Hematopoietic multipotent progenitor cell treated with erythropoietin and hydrocortisone succinate and interleukin-3 and kit ligand, for 8 days (in vitro differentiated cells): ENCODE results near the gene IGSF3.
"Not testable (repeated sequence)": the region's sequence is repeated elsewhere in the genome, so short reads cannot be mapped to it uniquely, and the experiment has no call there.

Experiments
- DNase-seq: peaks from one replicate; pipeline ENCODE4 v3.0.0-alpha.2; 2015

The IGSF3 gene

DNA sequence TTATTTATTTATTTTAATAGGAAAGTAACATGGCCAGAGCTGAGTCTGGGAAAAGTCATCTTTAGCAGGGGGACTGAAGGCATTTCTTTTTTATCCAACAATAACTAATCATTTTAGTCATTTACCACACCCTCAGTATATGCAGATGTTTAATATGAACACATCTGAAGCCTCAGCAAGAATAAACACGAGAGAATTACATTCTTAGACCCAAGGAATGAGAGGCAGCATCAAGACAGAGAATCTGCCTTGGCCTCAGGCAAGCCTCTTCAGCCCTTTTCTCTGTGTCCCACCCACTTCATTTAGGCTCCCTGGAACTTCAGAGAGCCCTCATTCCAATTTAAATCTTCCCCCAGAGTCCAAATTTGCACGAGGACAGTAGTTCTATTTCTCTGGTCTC, 17.0 kb upstream of the IGSF3 start:
- DNase-seq = no peak

DNA sequence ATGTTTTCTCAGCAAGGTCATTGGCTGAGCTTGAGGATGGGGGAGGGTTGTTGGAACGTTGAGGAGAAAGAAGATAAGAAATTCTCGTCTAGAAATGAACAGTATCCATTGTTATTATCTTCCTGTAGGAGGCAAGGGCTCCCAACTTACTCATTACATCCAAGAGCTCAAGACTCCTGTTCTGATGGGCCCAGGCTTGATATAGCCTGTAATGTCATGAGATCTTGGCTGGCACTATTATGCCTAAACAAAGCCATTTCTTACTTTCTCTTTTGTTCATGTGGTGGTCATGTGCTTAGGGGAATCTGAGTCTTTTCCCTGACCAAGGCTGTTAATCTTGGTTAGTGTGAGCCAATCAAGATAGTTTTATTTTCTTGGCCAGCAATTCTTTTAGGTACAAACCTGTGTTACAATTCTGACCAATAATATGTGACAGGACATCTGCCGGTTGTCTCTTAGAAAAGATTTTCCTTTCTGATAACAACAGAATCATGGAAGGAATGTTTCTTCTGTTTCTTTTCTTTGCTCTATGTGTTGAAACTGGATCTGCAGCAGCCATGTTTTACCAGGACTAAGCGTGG, 15.2 kb upstream of the IGSF3 start:
- DNase-seq = peak; percentile 59

DNA sequence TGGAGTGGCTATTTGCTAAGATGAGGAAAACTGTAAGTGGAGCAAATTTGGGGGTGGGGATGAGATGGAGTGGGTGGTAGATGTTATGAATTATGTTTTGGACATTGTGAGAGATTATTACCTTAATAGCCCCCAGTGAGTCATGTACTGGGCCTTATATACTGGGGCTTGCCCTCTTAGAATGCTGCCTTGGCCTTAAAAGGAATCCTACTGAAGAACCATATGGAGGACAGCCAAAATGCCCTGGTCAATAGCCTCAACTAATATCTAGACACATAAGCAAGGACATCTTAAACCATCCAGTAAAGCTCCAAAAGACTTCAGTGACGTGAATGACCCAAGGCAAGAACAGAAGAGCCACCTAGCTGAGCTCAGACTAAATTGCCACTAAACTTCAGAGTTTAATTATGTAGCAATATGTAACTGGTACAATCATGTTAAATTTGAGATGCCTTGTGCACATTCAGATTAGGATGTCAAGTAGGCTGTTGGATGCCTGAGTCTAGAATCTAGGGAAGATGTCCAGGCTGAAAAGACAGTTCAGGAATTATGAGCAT, 13.9 kb upstream of the IGSF3 start:
- no peak for DNase-seq

DNA sequence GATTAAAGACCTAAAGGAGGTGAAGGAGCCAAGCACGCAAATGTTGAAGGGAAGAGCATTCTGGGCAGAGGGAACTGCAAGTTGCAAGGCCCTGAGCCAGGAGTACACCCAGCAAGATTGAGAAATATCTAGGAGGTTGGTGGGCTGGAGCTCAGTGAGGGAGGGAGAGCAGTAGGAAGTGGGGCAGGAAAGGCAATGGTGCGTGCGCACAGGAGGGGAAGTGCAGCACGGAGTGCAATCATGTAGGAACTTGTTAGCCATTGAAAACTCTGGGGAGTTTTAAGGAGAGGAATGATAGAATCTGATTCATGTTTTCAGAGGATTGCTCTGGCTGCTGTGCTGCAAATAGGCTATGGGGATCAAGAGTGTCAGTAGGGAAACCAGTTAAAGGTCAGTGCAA, 13.2 kb upstream of the IGSF3 start:
- DNase-seq = no peak

DNA sequence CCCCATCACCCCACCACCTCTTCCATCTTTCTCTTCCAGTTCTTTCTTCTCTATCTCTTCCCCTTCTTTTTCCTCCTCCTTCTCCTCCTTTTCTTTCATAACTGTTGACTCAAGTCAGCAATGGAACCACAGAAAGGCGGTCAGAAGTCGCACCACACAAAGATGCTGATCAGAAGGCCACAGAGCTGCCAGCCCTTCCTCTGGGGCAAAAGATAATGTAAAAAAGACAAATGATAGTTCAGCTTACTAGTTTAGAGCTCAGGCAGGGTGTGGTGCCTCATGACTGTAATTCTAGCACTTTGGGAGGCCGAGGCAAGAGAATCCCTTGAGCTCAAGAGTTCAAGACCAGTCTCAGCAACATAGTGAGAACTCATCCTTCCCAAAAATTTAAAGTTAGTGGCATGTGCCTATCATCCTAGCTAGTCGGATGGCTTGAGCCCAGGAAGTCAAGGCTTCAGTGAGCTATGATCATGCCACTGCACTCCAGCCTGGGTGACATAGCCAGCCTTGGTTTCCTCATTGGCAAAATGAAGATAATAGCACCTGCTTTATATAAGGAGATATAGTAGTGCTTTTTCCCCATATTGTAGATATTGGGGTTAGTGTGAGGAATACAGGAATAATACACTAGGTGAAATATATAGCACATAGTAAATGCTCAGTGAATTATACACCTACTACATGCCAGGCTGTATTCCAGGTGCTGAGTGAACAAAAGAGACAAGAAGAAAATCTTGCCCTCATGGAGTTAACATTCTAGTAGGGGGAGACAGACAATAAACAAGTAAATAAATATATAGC, 12.5 kb upstream of the IGSF3 start:
- DNase-seq = peak; percentile 97

DNA sequence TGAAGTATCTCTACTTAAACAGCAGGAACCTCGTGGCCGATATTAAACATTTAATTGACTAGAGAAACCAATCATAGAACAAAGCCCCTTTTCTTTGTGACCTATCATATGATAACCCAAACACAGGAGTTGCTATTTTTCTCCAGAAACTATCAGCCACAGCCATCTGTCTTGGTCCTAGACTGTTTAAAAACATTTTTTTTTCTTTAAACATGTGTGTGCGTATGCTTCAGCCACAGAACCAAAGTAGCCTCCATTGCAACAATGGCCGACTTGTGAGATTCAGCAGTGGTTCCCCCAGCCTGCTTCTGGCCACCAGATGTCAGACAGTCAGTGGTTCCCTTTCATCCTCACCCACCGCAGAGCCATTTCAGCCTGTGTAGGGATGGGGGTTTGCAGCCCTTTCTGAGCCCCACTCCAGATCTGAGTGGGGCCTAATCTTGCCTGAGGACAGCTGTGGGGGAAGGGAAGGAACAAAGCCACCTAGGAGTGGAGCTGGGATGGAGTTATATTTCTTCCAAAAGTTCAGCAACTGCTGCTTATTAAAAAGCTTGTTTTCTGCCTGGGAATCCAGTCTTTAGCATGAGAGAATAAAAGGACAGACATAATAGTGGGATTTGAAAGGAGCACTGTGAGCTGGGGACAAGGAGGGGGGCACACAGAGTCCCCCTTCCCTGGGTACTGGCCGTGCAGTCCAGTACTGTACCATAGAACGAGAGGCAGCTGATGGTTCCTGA, 11.7 kb upstream of the IGSF3 start:
- peak; percentile 91 for DNase-seq

DNA sequence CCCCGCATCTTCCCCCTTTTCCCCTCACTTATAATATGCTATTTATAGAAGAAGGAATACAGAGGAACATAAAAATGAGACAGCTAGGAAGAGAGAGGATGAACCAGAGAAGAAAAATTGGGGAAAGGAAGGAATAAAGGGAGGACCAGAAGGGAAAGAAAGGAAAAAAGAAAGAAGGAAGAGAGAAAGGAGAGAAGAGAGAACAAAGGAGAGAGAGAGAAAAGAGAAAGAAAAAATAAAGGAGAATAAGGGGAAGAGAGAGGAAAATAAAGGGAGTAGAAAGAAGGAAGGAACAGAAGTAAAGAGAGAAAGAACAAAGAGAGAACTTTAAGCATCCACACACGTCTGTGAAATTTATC, 11.2 kb upstream of the IGSF3 start:
- no peak for DNase-seq

DNA sequence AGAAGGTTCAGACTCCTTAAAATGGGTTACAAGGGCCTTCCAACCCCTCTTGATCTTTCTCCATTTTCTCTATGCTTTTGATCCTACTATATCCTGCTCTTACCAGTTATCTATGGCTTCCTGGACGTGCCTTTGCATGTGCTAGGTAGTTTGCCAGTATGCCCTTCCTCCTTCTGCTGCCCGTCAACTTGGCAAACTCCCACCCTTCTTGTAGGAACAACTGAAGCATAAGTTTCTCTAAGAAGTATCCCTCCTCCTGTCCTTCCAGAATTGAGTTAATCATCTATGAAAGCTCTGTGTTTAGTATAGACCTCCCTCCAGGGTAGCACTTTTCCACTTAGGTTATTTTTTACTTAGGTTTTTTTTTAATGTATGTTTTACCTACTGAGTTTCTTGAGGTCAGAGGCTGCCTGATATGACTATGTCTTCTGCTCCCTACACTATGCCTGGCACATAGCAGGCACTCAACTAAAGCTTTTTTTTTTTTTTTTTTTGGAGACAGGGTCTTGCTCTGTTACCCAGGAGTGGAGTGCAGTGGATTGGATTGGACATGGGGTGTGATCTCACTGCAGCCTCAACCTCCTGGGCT, 10.0 kb upstream of the IGSF3 start:
- no peak for DNase-seq

DNA sequence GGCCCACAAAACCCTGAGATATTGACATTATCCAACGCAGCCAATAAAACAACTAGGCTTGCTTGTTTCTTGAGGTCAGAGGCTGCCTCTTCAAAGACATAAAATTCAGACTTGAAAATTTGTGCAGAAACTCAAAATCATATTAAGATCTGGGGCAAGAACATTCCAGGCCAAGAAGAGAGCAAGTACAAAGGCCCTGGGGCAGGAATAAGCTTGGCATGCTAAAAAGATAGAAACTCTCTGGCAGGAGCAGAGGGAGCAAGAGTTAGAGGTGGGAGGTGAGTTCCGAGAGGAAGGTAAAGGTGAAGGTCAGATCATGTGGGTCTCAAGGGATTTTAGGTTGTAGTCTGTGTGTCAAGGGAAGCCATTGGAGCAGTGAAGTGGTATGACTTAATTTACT, 8.8 kb upstream of the IGSF3 start:
- DNase-seq = no peak

DNA sequence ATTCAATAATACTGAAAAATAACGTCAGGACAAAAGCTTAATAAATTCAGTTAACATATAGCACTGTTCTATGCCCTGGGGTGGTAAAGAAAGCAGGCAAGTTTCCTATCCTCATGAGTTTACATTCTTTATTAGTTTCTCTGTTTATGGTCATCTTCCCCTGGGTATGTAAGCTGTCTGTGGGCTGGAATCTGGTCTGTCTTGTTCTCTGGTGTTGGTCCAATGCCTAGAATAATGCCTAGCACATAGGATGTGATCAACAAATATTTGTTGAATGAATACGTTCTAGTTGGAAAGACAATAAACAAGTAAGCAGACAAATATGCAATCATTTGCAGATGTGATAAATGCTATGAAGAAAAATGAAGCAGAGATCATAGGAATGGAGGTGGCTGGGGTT, 7.2 kb upstream of the IGSF3 start:
- DNase-seq = no peak

DNA sequence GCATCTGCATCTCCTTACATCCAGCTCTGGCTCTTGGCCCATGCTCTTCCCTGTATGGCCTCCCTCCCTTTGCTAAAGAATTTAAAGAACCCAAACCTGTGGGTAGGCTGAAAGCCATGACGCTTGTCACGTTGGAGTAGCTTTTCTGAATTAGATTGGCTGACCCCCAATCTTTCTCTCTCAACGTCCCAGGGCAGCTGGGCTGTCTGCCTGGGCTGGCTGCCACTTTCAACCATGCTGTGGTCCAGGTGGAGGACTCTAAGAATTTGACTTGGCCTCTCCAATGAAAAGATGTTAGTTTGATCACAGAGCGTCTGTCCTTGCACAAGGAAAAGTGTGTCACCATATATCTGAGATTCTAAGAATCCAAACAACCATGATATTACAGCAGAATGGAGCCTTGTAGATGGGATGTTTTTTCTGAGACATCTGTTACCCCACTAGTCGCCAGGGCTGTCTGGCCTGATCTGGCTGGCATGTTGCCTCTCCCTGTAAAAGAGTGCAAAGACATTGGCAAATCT, 6.5 kb upstream of the IGSF3 start:
- DNase-seq = no peak

DNA sequence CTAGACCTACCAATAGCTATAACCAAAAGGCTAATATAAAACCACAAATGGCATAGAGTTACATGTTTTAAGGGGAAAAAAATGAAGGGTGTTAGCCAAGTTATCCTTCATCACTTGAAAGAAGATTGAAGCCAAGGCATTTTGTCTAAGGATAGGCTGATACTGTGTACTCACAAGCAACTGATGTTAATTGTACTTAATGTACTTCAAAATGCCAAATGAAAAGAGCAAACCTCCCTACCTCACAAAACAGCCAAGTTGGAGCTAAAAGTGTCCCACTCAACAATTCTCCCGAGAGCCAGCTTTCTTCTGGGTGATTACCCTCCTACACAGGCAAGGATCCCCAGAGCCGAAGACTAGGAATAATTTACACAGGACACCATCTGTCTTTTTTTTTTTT, 4.4 kb upstream of the IGSF3 start:
- DNase-seq = no peak

DNA sequence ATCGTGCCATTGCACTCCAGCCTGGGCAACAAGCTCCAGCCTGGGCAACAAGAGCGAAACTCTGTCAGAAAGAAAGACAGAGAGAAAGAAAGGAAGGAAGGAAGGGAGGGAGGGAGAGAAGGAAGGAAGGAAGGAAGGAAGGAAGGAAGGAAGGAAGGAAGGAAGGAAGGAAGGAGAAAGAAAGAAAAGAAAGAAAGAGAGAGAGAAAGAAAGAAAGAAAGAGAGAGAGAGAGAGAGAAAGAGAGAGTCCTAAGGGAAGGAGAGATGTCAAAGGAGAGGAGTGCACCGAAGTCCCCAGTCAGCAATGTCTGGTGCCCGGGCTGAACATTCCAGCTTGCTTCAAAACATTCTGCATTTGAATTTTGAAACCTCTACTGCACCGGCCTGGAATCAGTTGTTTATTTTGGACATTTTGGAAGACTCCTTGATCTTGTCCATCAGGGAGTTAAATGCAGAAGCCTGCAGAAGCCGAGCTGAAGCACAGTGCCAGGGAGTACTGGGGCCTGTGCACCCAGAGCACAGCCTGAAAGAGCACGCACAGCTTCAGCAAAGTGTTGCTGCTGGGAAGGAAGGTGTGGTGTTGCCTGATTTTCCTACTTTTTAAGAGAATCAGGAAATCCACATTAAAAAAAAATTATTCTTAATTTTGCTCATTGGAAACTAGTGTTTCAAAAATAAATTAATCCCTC, 3.7 kb upstream of the IGSF3 start:
- DNase-seq = no peak

DNA sequence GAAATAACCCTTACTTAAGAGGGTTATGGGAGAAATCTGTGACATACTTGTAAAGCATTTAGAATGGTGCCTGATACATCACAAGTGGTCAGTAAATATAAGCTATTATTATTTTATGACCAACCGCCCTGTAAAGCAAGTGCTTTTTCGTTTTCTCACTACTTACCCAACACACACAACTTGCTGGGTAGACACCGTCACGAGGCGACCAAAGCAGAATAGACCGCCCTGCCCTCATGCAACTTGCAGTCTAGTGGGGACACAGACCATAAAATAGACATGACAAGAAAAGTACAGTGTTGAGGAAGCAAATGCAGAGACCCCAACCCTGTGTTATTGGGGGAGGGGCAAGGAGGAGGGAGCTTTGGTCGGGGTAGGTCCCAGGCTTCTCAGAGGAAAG, 744 bp upstream of the IGSF3 start:
- DNase-seq = no peak

DNA sequence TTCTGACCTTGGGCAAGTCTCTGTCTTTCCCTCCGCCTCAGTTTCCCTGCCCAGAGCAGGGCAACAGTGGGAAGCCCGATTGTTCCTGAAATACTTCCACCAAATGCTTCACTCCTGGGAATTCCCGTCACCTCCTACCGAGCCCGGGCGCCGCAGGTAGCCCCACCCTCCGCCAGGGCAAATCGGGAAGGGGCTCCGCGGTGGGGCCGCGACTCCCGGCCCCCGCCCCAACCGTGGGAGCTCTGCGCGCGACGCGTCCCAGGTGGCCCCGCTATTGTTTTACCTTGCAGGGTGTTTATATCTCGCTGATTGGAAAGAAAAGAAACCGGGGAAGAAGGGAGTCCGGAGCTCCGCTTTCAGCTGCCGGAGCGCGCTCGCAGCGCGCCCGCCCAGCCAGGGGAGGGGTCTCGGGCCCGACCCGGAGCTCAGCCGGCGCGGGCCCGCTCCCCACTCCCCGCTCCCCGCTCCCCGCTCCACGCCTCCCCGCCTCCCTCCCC, 407 bp downstream of the IGSF3 start:
- DNase-seq = no peak

DNA sequence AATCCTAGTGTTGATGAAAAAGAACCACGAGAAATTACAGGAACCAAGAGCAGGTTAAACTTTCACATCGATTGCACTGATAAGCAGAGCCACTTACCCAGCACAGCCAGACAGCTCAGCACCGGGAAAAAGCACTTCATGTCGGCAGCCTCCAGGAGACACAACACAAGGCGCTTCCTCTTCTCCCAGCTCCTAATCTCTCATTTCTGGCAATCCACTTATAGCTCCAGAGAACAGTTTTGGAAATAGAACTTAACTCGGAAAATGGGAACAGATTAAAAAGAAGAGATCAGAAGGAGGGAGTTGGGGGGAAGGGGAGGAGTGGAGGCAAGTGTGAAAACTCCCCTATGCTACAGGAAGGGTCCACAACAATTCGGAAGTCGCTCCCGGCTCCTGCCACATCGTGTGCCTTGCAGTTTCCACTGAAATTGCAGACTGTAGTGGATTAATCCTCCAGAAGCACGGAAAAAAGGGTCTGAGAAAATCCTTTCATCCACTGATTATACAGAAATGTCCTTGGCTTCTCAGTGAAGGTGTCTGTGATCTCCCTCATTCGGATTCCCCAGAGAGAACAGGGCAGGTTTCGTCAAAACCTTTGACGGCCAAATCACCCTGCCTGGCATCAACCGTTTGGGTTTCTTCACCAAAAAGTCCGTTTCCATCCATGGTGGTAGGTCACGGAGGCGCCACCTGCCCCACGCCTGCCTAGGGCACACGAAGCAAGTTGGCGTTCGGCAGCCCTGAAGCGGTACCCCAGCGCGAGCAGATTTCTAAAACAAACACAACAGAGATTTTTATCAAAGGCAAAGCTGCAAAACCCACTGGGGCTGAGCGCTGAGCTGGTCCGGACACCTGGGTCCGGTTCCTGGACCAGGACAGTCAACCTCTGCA, 1.1 kb downstream of the IGSF3 start:
- DNase-seq = no peak

DNA sequence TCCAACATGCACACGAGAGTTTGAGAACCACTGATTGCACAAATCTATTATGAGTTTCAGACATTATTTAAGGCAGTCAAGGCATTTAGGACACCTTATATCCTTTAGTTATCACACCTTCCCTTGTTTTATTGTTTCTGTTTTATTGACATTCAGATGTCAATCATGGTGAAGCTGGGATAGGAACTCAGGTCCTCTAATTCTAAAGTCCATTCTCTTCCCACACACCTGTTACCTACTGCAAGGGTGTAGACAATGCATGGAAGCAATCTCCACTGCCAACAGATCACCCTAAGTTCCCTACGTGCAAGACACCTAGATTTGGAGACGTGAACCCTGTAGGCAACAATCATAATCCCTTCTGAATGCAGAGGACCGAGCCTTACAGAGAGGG, 2.6 kb downstream of the IGSF3 start:
- DNase-seq = no peak

DNA sequence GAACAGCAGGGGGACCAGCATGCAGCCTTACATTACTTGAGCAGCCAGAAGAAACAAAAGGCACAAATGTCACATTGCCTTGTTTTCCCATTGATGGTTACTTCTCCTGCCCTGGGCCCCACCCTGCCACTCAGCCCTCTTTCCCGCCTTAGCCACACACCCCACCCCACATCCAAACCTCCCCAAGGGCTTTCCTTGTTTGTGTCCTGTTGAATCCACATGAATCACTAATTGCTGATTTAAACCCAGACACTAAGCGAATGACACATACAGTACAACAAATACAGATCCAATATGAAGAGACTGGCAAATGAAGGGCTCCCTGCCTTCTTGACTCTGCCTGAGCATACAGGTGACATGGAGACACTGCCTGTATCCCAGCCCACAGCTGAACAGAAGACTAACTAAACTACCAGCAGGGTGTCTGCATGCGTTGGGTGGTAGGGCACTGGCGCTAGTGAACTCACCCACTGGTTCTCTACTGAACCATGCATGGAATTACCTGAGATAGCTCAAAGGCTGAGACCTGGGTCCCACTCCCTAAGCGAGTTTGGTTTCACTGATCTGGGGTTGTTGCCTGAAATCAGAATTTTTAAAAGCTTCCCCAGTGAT, 3.1 kb downstream of the IGSF3 start:
- no peak for DNase-seq

DNA sequence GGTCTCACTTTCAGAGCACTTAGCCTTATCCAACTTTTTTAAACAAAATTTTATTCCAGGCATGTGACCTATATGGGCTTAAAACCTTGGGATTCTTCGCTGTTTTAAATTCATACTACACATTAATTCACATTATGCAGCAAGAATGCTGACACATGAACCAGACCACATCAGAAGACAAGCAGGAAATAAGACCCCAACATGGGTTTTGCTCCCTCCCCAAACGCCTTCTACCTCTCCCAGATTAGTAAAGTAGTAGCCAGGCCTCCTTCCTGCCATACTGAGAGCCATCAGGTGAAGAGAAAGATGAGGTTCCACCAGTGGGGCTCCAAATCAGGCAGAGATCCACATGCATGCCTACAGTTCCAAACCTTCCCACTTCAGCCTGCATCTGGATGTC, 3.7 kb downstream of the IGSF3 start:
- DNase-seq = no peak

DNA sequence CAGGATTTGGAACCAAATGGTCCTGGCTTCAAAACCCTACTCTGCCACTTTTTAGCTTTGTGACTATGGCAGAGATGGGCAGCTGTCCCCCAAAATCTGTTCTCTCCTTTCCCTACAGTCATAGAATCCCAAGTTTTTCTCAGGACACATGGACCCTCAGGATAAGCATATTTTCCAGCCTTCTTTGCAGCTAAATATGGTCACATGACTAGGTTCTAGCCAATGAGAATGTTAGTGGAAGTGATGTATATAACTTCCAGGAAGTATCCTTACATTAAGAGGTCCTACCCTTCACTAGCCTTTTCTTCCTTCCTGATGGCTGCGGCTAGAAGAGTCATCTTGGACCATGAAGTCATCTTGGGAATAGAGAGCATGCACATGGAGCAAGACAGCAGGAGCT, 5.9 kb downstream of the IGSF3 start:
- DNase-seq = no peak

DNA sequence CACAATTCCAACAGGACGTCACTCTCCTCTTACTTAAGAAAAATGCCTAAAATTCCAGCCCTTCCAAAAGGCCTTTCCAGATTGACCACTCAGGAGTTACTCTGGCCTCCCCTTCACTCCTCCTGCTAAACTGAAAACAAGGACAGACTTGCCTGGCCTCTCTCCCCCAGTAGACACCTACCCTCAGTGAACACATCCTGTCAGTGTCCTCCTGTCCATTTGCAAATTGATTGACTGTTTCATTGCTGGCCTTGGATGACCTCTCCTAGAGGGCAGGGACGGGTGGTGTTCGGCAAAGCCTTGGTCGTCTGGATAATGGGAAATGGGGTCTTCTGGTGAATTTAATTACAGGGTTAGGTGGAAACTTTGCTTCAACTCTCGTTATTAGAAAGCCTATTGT, 8.9 kb downstream of the IGSF3 start:
- not testable (repeated sequence) for DNase-seq
